Activated CD4-positive, alpha-beta T cell treated with anti-CD3 and anti-CD28 coated beads, Interleukin-2, Interleukin-4, amounts not matched to agents 100 ng/mL and 50 ng/mL, durations not matched to agents 16 hours and 8 hours (primary cell): Measurements from ENCODE around the gene WNK1.
"Not testable (repeated sequence)": the region's sequence is repeated elsewhere in the genome, so short reads cannot be mapped to it uniquely, and the experiment has no call there.

ENCODE experiments used
- DNase-seq: peaks from one replicate; pipeline ENCODE4 v3.0.0-alpha.2; 2020; ENCODE audit warnings: low spot score

The WNK1 gene

DNA sequence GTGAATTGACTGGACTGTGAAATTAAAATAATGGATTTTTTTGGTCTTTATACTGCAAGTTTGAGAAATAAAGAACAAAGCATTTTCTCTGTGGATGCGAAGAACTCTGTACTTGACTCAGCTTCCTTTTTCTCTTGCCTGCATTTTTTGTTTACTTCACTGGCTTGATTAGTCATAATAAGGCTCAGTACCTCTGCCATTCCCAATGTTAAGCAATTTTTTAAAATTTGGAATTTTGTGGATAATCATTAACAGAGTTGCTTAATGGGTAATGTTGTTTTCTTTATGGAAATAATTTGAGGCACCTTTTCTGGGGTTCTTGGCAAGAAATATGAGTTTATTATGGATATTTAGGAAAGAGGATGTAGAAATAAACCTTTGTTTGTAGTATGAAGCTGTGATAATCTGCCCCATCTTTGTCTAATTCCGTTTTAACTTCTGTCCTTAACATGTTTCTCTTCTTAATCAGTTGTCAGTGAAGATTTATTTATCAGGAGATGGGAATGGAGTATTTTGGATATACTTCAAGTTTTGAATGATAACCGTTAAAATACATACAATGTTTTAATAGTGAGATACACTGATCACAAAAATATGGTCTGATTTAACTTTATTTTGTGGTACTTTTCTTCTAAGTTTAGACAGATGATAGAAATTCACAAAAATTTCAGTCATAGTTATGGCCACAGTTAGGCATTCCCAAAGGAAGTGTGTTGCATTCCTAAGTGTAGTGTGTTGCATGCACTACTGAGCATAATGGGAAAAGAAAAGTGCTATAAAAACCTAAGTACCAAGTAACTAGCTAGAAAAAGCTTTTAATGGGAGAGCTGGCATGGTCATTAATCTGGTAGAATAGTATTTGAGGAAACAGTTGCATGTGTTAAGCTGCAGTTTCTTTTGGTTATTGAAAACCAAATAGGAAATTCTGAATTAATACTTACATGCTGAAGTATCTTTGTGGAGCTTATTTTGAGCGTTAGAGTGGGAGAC, 27.7 kb downstream of the WNK1 start:
- peak; percentile 30 for DNase-seq

GRCh38 chr12:780750-781379, 28.5 kb downstream of the WNK1 start:
- no peak for DNase-seq

DNA sequence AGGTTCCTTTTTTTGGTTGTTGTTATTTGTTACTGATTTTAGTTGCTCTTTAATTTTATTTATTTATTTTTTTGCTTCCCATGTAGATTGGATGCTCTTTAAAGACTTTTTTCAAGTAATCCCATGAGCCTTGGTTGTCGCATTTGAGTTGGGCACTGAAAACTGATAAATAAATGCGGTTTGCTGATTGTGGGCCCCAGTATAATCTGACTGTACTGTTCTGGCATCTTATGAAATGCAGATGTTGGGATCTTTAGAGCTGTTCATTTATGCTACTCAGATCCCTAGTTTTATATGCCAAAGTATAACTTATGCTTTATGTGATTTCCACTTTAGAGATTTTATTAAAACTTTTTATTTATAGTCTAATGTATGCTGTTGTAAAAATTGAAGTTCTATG, 33.3 kb downstream of the WNK1 start:
- no peak for DNase-seq

GRCh38 chr12:788288-788687, 35.9 kb downstream of the WNK1 start:
- no peak for DNase-seq

DNA sequence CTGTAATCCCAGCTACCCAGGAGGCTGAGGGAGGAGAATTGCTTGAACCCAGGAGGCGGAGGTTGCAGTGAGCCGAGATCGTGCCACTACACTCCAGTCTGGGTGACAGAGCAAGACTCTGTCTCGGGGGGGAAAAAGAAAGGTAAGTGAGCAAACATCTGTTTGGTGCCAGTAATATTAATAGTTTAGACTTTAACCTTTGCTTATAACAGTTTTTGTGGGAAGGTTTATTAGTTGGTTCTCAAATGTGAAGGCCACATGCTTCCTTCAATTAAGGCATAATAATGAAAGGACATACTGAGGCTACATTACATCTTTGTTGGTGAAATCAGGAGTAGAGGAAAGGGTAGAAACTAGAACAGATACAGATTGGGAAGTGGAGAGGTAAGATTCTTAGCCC, 36.4 kb downstream of the WNK1 start:
- DNase-seq = not testable (repeated sequence)

GRCh38 chr12:789852-790563, 37.6 kb downstream of the WNK1 start:
- peak; percentile 35 for DNase-seq

GRCh38 chr12:790608-791007, 38.2 kb downstream of the WNK1 start:
- DNase-seq = no peak

DNA sequence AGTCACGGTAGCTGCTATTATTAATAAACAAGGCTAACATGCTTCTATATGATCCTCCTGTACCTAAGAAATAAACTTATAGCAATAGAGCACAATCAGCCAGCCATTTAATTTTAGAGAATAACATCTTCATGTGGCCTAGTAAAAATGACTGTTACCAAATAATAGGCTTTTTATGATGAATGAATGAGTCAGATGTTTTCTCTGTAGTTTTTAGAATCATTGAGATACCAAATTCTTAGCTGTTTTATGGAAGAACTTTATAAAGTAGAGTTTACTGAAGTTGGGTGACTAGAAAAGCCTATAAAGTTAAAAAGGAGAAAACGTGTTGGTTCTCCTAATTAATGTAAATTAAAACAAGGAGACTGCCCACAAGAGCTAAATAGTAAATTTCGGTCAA, 40.7 kb downstream of the WNK1 start:
- no peak for DNase-seq

DNA sequence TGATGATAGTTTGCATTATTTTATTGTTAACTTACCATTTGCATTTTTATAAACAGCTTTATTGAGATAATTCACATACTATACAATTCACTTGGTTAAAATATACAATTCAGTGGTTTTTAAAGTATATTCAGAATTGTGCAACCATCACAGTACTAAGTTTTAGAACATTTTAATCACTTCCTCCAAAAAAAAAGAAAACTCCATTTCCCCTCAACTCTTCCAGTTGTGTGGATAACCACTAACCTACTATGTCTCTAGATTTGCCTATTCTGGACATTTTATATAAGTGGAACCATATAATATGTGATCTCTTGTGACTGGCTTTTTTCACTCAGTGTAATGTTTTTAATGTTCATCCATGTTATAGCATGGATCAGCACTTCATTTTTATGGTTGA, 41.3 kb downstream of the WNK1 start:
- DNase-seq = no peak

GRCh38 chr12:795305-795704, 42.9 kb downstream of the WNK1 start:
- DNase-seq = peak; percentile 83

GRCh38 chr12:800401-800800, 48.0 kb downstream of the WNK1 start:
- no peak for DNase-seq

GRCh38 chr12:802242-803120, 50.1 kb downstream of the WNK1 start:
- no peak for DNase-seq

- DNase-seq = no peak
Measured at GRCh38 chr12:805022-805632, 52.7 kb downstream of the WNK1 start.

DNA sequence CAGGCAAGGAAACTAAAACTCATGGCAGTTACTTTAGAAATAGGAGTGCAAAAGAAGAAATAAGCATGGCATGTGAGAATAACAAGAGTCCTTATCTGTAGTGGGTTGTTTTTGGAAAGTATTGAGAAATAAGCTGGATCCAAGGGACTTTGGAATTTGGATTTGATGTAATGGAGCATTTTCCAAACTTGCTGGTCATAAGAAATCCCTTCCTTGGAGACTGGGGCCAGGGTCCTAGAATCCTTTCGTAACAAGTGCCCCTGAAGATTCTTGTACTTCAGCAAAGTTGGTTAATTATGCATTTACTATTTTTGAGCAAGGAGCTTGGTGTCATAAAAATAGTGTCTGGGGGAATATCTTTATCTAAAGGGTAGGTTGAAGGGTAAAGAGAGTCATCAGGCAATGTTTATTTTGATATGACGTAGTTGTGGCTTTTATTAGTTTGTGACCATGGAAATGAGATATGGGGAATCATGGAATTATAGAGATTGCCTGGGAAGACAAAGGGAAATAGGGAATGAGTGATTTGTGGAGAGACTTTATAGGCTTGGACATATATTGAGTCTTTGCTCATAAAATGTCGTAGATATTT, 53.9 kb downstream of the WNK1 start:
- DNase-seq = no peak

DNA sequence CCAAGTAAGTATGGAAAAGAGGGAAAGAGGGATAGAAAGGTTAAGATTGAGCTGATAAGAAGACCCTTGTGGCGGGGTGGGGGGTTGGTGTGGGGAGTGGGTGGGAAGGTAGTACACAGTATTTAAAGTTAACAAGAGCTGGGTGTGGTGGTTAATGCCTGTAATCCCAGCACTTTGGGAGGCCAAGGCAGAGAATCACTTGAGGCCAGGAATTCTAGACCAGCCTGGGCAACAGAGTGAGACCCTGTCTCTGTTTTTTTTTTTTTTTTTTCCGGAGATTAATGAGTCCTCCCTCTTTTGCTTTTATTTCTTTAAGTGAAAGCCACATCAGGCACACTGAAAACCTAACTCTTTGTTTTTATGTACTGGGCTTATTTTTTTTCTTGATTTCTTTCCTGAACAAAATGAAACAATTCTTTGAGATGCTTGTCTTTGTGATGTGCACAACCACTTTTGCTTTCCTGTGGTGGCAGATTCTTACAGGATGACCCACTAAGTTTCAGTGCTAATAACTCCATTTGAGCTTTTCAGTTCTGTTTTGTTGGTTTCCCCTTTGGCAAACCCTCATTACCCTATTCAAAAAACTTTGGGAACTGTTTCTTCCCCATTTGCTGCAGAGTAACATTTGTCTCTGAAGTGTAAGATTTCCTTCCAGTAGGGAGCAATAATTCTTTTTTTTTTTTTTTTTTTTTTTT, 54.8 kb downstream of the WNK1 start:
- DNase-seq = no peak

DNA sequence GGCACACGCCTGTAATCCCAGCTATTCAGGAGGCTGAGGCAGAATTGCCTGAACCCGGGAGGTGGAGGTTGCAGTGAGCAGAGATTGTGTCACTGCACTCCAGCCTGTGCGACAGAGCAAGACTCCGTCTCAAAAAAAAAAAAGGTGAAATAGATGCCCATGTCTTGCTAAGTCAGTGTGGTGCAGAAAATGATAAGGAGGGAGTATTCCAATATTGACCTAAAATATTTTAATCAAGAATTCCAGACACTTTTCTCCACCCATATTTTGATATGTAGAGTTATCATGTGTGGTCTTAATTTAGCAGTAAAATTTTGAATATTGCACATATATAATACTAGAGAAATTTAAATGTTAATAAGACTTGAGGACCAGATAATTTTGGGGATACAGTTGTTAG, 57.7 kb downstream of the WNK1 start:
- no peak for DNase-seq

GRCh38 chr12:810671-811415, 58.5 kb downstream of the WNK1 start:
- peak; percentile 89 for DNase-seq

DNA sequence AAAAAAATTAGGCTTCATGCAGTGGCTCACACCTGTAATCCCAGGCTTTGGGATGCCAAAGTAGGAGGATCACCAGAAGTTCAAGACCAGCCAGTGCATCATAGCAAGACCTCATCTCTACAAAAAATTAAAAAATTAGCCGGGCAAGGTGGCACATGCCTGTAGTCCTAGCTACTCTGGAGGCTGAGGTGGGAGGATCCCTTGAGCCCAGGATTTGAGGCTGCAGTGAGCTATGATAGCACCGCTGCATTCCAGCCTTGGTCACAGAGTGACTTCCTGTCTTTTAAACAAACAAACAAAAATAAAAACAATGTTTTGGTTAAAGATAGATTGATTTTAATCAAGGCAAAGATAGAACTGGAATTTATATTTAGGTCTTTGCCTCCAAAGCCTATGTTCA, 60.6 kb downstream of the WNK1 start:
- DNase-seq = no peak

- DNase-seq = not testable (repeated sequence)
Measured at GRCh38 chr12:817456-817855, 65.1 kb downstream of the WNK1 start.
